K562 (cell line): ENCODE measurements around the gene DNAJB12. TPM values are rescaled to one million over a fixed set of nuclear protein-coding genes. Genes with fewer than 3 reads are reported as not detected.
A peak's percentile ranks its signal among the peaks of the same experiment; 100 is the strongest.

Source experiments
- ATF2 ChIP-seq: sonication (generic); formaldehyde crosslinking; IDR thresholded peaks from 2 replicates; pipeline ENCODE4 v1.8.1; 2022; ENCODE audit warnings: missing genetic modification reagents
- ATF4 ChIP-seq: fragments of 450-650 bp; formaldehyde crosslinking; IDR thresholded peaks from 2 replicates; pipeline ENCODE4 v1.4.0; 2022; ENCODE audit warnings: mild to moderate bottlenecking, moderate library complexity
- ETS1 ChIP-seq: conservative IDR thresholded peaks from 2 replicates; pipeline ENCODE4 v1.6.1; 2011; ENCODE audit warnings: low read depth, mild to moderate bottlenecking, low read length; ENCODE audit not compliant: control insufficient read depth
- GTF2F1 ChIP-seq: IDR thresholded peaks from 2 replicates; pipeline ENCODE4 v1.6.1; 2011; ENCODE audit warnings: low read depth, low read length, improper control_type of control experiment
- ID3 ChIP-seq, 2 experiments: fragments of 250-450 bp in 1 of 2; fragments of 450-650 bp in 1 of 2; sonication (Bioruptor Pico) in 1 of 2; IDR thresholded peaks; 2 replicates each; pipeline versions ENCODE4 v1.6.1 to v1.8.0; 2016 to 2021; ENCODE audit warnings: mild to moderate bottlenecking in 2 of 2, moderate library complexity in 2 of 2, missing compliant biosample characterization in 1 of 2, missing genetic modification characterization in 1 of 2
- JUN ChIP-seq, 2 experiments: sonication (generic) in 1 of 2; formaldehyde crosslinking in 1 of 2; IDR thresholded peaks; 2 replicates each; pipeline versions ENCODE4 v1.6.1 to v1.8.0; 2012 to 2022; ENCODE audit warnings: borderline replicate concordance in 2 of 2, mild to moderate bottlenecking in 2 of 2, improper control_type of control experiment in 1 of 2, low read depth in 1 of 2, low read length in 1 of 2, missing genetic modification reagents in 1 of 2
- KAT2B ChIP-seq: IDR thresholded peaks from one replicate; pipeline ENCODE4 v1.6.1; 2012; ENCODE audit warnings: low read depth, mild to moderate bottlenecking, control low read depth, inconsistent platforms, low read length, moderate library complexity
- MTA2 ChIP-seq: fragments of 450-650 bp; IDR thresholded peaks from 2 replicates; pipeline ENCODE4 v1.6.1; 2016; ENCODE audit warnings: low read depth
- PHF20 ChIP-seq: fragments of 450-650 bp; IDR thresholded peaks from 2 replicates; pipeline ENCODE4 v1.6.1; 2018; ENCODE audit not compliant: partially characterized antibody
- PURB ChIP-seq: sonication (generic); formaldehyde crosslinking; IDR thresholded peaks from 2 replicates; pipeline ENCODE4 v1.9.0; 2021; ENCODE audit warnings: low read depth, mild to moderate bottlenecking, missing genetic modification reagents
- RBM39 ChIP-seq: fragments of 200-400 bp; formaldehyde crosslinking; optimal IDR thresholded peaks from 2 replicates; pipeline ENCODE3; 2018; ENCODE audit warnings: low read depth, low read length
- SIRT6 ChIP-seq: IDR thresholded peaks from one replicate; pipeline ENCODE4 v1.6.1; 2012; ENCODE audit warnings: low read depth, mild to moderate bottlenecking, control low read depth, inconsistent platforms, low read length, moderate library complexity
- SMARCA5 ChIP-seq: fragments of 450-650 bp; IDR thresholded peaks from 2 replicates; pipeline ENCODE4 v1.6.1; 2016
- TRIM25 ChIP-seq: fragments of 450-650 bp; IDR thresholded peaks from 2 replicates; pipeline ENCODE4 v1.7.0; 2016; ENCODE audit warnings: borderline replicate concordance
- U2AF1 ChIP-seq: fragments of 200-400 bp; formaldehyde crosslinking; optimal IDR thresholded peaks from 2 replicates; pipeline ENCODE3; 2017; ENCODE audit warnings: mild to moderate bottlenecking, low read depth, low read length, moderate library complexity
- USF1 ChIP-seq: sonication (generic); formaldehyde crosslinking; IDR thresholded peaks from 2 replicates; pipeline ENCODE4 v1.9.0; 2022; ENCODE audit warnings: mild to moderate bottlenecking, missing genetic modification reagents
- ZKSCAN3 ChIP-seq: fragments of 250-450 bp; sonication (Bioruptor Pico); IDR thresholded peaks from 2 replicates; pipeline ENCODE4 v1.4.0; 2020
- ZNF224 ChIP-seq: sonication (generic); formaldehyde crosslinking; IDR thresholded peaks from 2 replicates; pipeline ENCODE4 v1.8.0; 2022; ENCODE audit warnings: mild to moderate bottlenecking, missing genetic modification reagents
- ZNF347 ChIP-seq: fragments of 450-650 bp; formaldehyde crosslinking; IDR thresholded peaks from 2 replicates; pipeline ENCODE4 v1.4.0; 2020; ENCODE audit warnings: low read depth, mild to moderate bottlenecking, moderate library complexity
- ZNF384 ChIP-seq: IDR thresholded peaks from 2 replicates; pipeline ENCODE4 v1.6.1; 2012; ENCODE audit warnings: low read depth, low read length, improper control_type of control experiment
- ZNF76 ChIP-seq: fragments of 250-450 bp; sonication (Bioruptor Pico); IDR thresholded peaks from 2 replicates; pipeline ENCODE4 v1.4.0; 2020; ENCODE audit warnings: mild to moderate bottlenecking, moderate library complexity, borderline replicate concordance
- polyA plus RNA-seq, 8 experiments: library from polyadenylated mRNA; depleted of rRNA in 4 of 8; stranded (reverse) in 5 of 8; unstranded in 3 of 8; fragments of >200 nt; fragmentation: Nextera tagmentation in 2 of 8; fragmentation: Illumina TruSeq in 1 of 8; extraction: Ambion mirVana in 2 of 8; extraction: Trizol in 1 of 8; gene quantifications; 2 replicates each; pipeline versions ENCODE4 v1.2.1 to v1.2.3, GENCODE V29; 2011 to 2014; ENCODE audit warnings: inconsistent platforms in 1 of 8, missing spikeins in 1 of 8
- total RNA-seq, 7 experiments: library from RNA; depleted of rRNA in 6 of 7; stranded (reverse); fragments of >200 nt in 6 of 7; fragmentation: Illumina TruSeq in 2 of 7; extraction: Trizol in 2 of 7; gene quantifications; 2 replicates each; pipeline versions ENCODE4 v1.2.1 to v1.2.3, GENCODE V29; 2011 to 2021; ENCODE audit warnings: low replicate concordance in 1 of 7

The DNAJB12 gene
- total and polyA plus RNA-seq, 9 of the 15 experiments (the other 6 are each of a cell fraction or from before 2014, with no cell fraction given): 3.5 to 31.5 (median 20.3) TPM

GRCh38 chr10:72321248-72322029 lies 33.3 kb downstream of the DNAJB12 start (continued):
- TF ChIP-seq ZKSCAN3: no peak
- TF ChIP-seq ETS1: no peak
- TF ChIP-seq KAT2B: no peak
- TF ChIP-seq RBM39: no peak
- TF ChIP-seq ZNF384: no peak
- TF ChIP-seq ZNF224 (CRISPR knock-in tag): no peak
- no peak for TF ChIP-seq ZNF76 (CRISPR knock-in tag)
- no peak for TF ChIP-seq ID3 (CRISPR knock-in tag; IDR thresholded peaks at IDR 0.05)
- TF ChIP-seq ID3 (tag; IDR thresholded peaks at IDR 0.05): peak; percentile 88; the same call in 1 of the 2 replicates
- no peak for TF ChIP-seq PURB (CRISPR knock-in tag)
- TF ChIP-seq U2AF1: no peak
- TF ChIP-seq ATF2 (CRISPR knock-in tag): no peak
- TF ChIP-seq ZNF347: no peak
- no peak for TF ChIP-seq MTA2
- TF ChIP-seq SMARCA5: no peak
- TF ChIP-seq SIRT6: no peak
- TF ChIP-seq GTF2F1: no peak
- TF ChIP-seq PHF20: no peak
- TF ChIP-seq USF1 (CRISPR knock-in tag): no peak; the same call in 1 of the 2 replicates
- peak; percentile 71; the same call in 1 of the 2 replicates for TF ChIP-seq ATF4 (CRISPR knock-in tag)
- no peak for TF ChIP-seq TRIM25
- TF ChIP-seq JUN (IDR thresholded peaks at IDR 0.05; ENCODE audit: borderline replicate concordance, low read depth, low read length): no peak
- no peak for TF ChIP-seq JUN (CRISPR knock-in tag; IDR thresholded peaks at IDR 0.05; ENCODE audit: borderline replicate concordance)
